HEK293 (cell line): ENCODE results near the gene DAND5.

Experiments
- CTCF ChIA-PET: fragments of 350-600 bp; formaldehyde crosslinking; extraction: SDS; loops from one replicate; lab custom pipeline; 2021; ENCODE audit warnings: antibody characterized with exemption; lab: Yijun Ruan, JAX
- POLR2A ChIA-PET: fragments of 300-600 bp; formaldehyde crosslinking; extraction: SDS; loops from one replicate; lab custom pipeline; 2020; ENCODE audit warnings: antibody characterized with exemption, inconsistent platforms; lab: Yijun Ruan, JAX
- H3K27ac ChIP-seq: fragments of 200-500 bp; sonication (Bioruptor generic); 2 replicates; pipeline ENCODE4 v1.5.1; 2014; ENCODE audit warnings: low read depth, low read length, control low read depth, inconsistent platforms; ENCODE audit errors: extremely low read depth
- H3K36me3 ChIP-seq, 2 experiments: fragments of 200-500 bp in 1 of 2; sonication (Bioruptor generic) in 1 of 2; 1 replicate in 1 of 2; 2 replicates in 1 of 2; pipeline ENCODE4 v1.5.1; 2014 to 2017; ENCODE audit warnings: inconsistent platforms in 2 of 2, low read length in 2 of 2; ENCODE audit not compliant: control insufficient read depth in 2 of 2, insufficient read depth in 1 of 2
- H3K4me1 ChIP-seq: fragments of 200-500 bp; sonication (Bioruptor generic); 2 replicates; pipeline ENCODE4 v1.5.1; 2014; ENCODE audit warnings: mild to moderate bottlenecking, low read length, inconsistent platforms; ENCODE audit not compliant: control insufficient read depth, insufficient read depth
- H3K4me3 ChIP-seq: 2 replicates; pipeline ENCODE4 v1.5.1; 2011; ENCODE audit warnings: low read depth, mild to moderate bottlenecking, control low read depth, low read length, moderate library complexity
- H3K9me3 ChIP-seq: fragments of 200-500 bp; sonication (Bioruptor generic); 2 replicates; pipeline ENCODE4 v1.5.1; 2014; ENCODE audit warnings: low read depth, low read length, inconsistent platforms; ENCODE audit not compliant: control insufficient read depth, insufficient read depth
- GLI2 ChIP-seq: fragments of 450-650 bp; formaldehyde crosslinking; IDR thresholded peaks from 2 replicates; pipeline ENCODE4; 2017; ENCODE audit warnings: missing biosample characterization, missing genetic modification characterization, low read depth, borderline replicate concordance
- HIC1 ChIP-seq: fragments of 450-650 bp; formaldehyde crosslinking; IDR thresholded peaks from 2 replicates; pipeline ENCODE4 v1.5.1; 2016; ENCODE audit warnings: missing biosample characterization, missing genetic modification characterization
- HOXA7 ChIP-seq: sonication (generic); formaldehyde crosslinking; IDR thresholded peaks from 2 replicates; pipeline ENCODE4 v1.8.1; 2022; ENCODE audit warnings: missing genetic modification reagents, borderline replicate concordance
- KLF1 ChIP-seq: fragments of 450-650 bp; formaldehyde crosslinking; IDR thresholded peaks from 2 replicates; pipeline ENCODE4 v1.5.1; 2016; ENCODE audit warnings: missing biosample characterization, missing genetic modification characterization
- KLF7 ChIP-seq: fragments of 450-650 bp; formaldehyde crosslinking; IDR thresholded peaks from 2 replicates; pipeline ENCODE4 v1.5.1; 2016; ENCODE audit warnings: missing biosample characterization, missing genetic modification characterization, borderline replicate concordance
- ZBTB20 ChIP-seq: fragments of 450-650 bp; formaldehyde crosslinking; IDR thresholded peaks from 2 replicates; pipeline ENCODE4 v1.5.1; 2016; ENCODE audit warnings: missing biosample characterization, missing genetic modification characterization
- ZBTB44 ChIP-seq: fragments of 450-650 bp; IDR thresholded peaks from 2 replicates; pipeline ENCODE4 v1.5.1; 2018; ENCODE audit warnings: missing biosample characterization, mild to moderate bottlenecking, missing genetic modification characterization
- ZBTB48 ChIP-seq: fragments of 450-650 bp; formaldehyde crosslinking; IDR thresholded peaks from 2 replicates; pipeline ENCODE4 v1.5.1; 2016; ENCODE audit warnings: missing biosample characterization, missing genetic modification characterization
- ZFP3 ChIP-seq: fragments of 450-650 bp; formaldehyde crosslinking; IDR thresholded peaks from 2 replicates; pipeline ENCODE4 v1.5.1; 2016; ENCODE audit warnings: low read depth, missing biosample characterization, missing genetic modification characterization
- ZFP37 ChIP-seq: fragments of 450-650 bp; formaldehyde crosslinking; IDR thresholded peaks from 2 replicates; pipeline ENCODE4 v1.5.1; 2016; ENCODE audit warnings: missing biosample characterization, missing genetic modification characterization
- ZFP41 ChIP-seq: fragments of 450-650 bp; formaldehyde crosslinking; IDR thresholded peaks from 2 replicates; pipeline ENCODE4 v1.5.1; 2016; ENCODE audit warnings: missing biosample characterization, missing genetic modification characterization, borderline replicate concordance
- ZFP69B ChIP-seq: fragments of 450-650 bp; formaldehyde crosslinking; IDR thresholded peaks from 2 replicates; pipeline ENCODE4 v1.5.1; 2016; ENCODE audit warnings: missing biosample characterization, missing genetic modification characterization
- ZNF121 ChIP-seq: fragments of 450-650 bp; formaldehyde crosslinking; IDR thresholded peaks from 2 replicates; pipeline ENCODE4 v1.5.1; 2016; ENCODE audit warnings: missing biosample characterization, missing genetic modification characterization
- ZNF132 ChIP-seq: fragments of 450-650 bp; formaldehyde crosslinking; IDR thresholded peaks from 2 replicates; pipeline ENCODE4 v1.5.1; 2017; ENCODE audit warnings: missing biosample characterization, missing genetic modification characterization, borderline replicate concordance
- ZNF138 ChIP-seq: fragments of 450-650 bp; formaldehyde crosslinking; IDR thresholded peaks from 2 replicates; pipeline ENCODE4 v1.5.1; 2016; ENCODE audit warnings: missing biosample characterization, missing genetic modification characterization, borderline replicate concordance
- ZNF18 ChIP-seq: fragments of 450-650 bp; formaldehyde crosslinking; IDR thresholded peaks from 2 replicates; pipeline ENCODE4 v1.5.1; 2016; ENCODE audit warnings: missing biosample characterization, missing genetic modification characterization
- ZNF214 ChIP-seq: fragments of 450-650 bp; formaldehyde crosslinking; IDR thresholded peaks from 2 replicates; pipeline ENCODE4 v1.5.1; 2017; ENCODE audit warnings: missing biosample characterization, mild to moderate bottlenecking, missing genetic modification characterization, borderline replicate concordance
- ZNF324 ChIP-seq: fragments of 450-650 bp; formaldehyde crosslinking; IDR thresholded peaks from 2 replicates; pipeline ENCODE4 v1.5.1; 2016; ENCODE audit warnings: missing biosample characterization, missing genetic modification characterization
- ZNF341 ChIP-seq: fragments of 450-650 bp; formaldehyde crosslinking; IDR thresholded peaks from 2 replicates; pipeline ENCODE4; 2016; ENCODE audit warnings: low read depth, missing biosample characterization, missing genetic modification characterization
- ZNF514 ChIP-seq: fragments of 450-650 bp; formaldehyde crosslinking; IDR thresholded peaks from 2 replicates; pipeline ENCODE4 v1.5.1; 2016; ENCODE audit warnings: missing biosample characterization, missing genetic modification characterization
- ZNF521 ChIP-seq: fragments of 450-650 bp; formaldehyde crosslinking; IDR thresholded peaks from 2 replicates; pipeline ENCODE4 v1.5.1; 2017; ENCODE audit warnings: missing biosample characterization, mild to moderate bottlenecking, missing genetic modification characterization
- ZNF560 ChIP-seq: fragments of 450-650 bp; formaldehyde crosslinking; IDR thresholded peaks from 2 replicates; pipeline ENCODE4 v1.5.1; 2017; ENCODE audit warnings: missing biosample characterization, missing genetic modification characterization, borderline replicate concordance
- ZNF621 ChIP-seq: fragments of 450-650 bp; formaldehyde crosslinking; IDR thresholded peaks from 2 replicates; pipeline ENCODE4 v1.5.1; 2017; ENCODE audit warnings: missing biosample characterization, missing genetic modification characterization
- ZNF623 ChIP-seq: fragments of 450-650 bp; formaldehyde crosslinking; IDR thresholded peaks from 2 replicates; pipeline ENCODE4 v1.5.1; 2016; ENCODE audit warnings: missing biosample characterization, missing genetic modification characterization
- ZNF624 ChIP-seq: fragments of 450-650 bp; formaldehyde crosslinking; IDR thresholded peaks from 2 replicates; pipeline ENCODE4 v1.5.1; 2017; ENCODE audit warnings: missing biosample characterization, missing genetic modification characterization
- ZNF645 ChIP-seq: fragments of 450-650 bp; formaldehyde crosslinking; IDR thresholded peaks from 2 replicates; pipeline ENCODE4; 2016; ENCODE audit warnings: missing biosample characterization, missing genetic modification characterization
- ZNF654 ChIP-seq: fragments of 450-650 bp; formaldehyde crosslinking; IDR thresholded peaks from 2 replicates; pipeline ENCODE4 v1.5.1; 2016; ENCODE audit warnings: low read depth, missing biosample characterization, missing genetic modification characterization
- ZNF660 ChIP-seq: fragments of 450-650 bp; IDR thresholded peaks from 2 replicates; pipeline ENCODE4 v1.5.1; 2018; ENCODE audit warnings: missing biosample characterization, mild to moderate bottlenecking, missing genetic modification characterization
- ZNF664 ChIP-seq: fragments of 450-650 bp; formaldehyde crosslinking; IDR thresholded peaks from 2 replicates; pipeline ENCODE4 v1.5.1; 2016; ENCODE audit warnings: missing biosample characterization, missing genetic modification characterization
- ZNF670 ChIP-seq: fragments of 450-650 bp; formaldehyde crosslinking; IDR thresholded peaks from 2 replicates; pipeline ENCODE4 v1.5.1; 2016; ENCODE audit warnings: missing biosample characterization, missing genetic modification characterization, low read depth
- ZNF776 ChIP-seq: fragments of 450-650 bp; formaldehyde crosslinking; IDR thresholded peaks from 2 replicates; pipeline ENCODE4 v1.5.0; 2017; ENCODE audit warnings: missing biosample characterization, missing genetic modification characterization, borderline replicate concordance
- ZNF830 ChIP-seq: fragments of 450-650 bp; IDR thresholded peaks from 2 replicates; pipeline ENCODE4 v1.5.0; 2018; ENCODE audit warnings: missing biosample characterization, missing genetic modification characterization, low read depth, mild to moderate bottlenecking, moderate library complexity

Gene DAND5

GRCh38 chr19:12983542-12984142 lies 14.3 kb downstream of the DAND5 start (continued):
- TF ChIP-seq ZFP37 (no peak), ZNF132 (tag by site-specific recombination) (no peak), HOXA7 (CRISPR knock-in tag) (no peak), ZNF521 (tag by site-specific recombination) (no peak), ZNF830 (tag by site-specific recombination) (no peak), ZNF776 (no peak), ZNF514 (tag by site-specific recombination) (no peak), ZNF324 (tag by site-specific recombination) (peak; percentile 83), HIC1 (tag by site-specific recombination) (no peak), ZFP69B (tag by site-specific recombination) (0 out of 2 replicates have a peak, but pooled peaks have one; percentile 4), ZNF670 (tag by site-specific recombination) (no peak), ZBTB44 (tag by site-specific recombination) (no peak), KLF7 (tag by site-specific recombination) (no peak), ZNF664 (tag by site-specific recombination) (no peak), ZFP41 (no peak), ZNF138 (tag by site-specific recombination) (no peak), ZNF121 (tag by site-specific recombination) (no peak), ZNF624 (tag by site-specific recombination) (no peak), ZNF214 (tag by site-specific recombination) (no peak), ZNF645 (peak; percentile 33; the same call in 1 of the 2 replicates), ZNF341 (tag by site-specific recombination) (0 out of 2 replicates have a peak, but pooled peaks have one; percentile 7), ZNF623 (tag by site-specific recombination) (no peak; the same call in 1 of the 2 replicates)

- H3K4me1 ChIP-seq = no peaks in the 10 kb centered on the region
- no peaks in the 10 kb centered on the region for H3K36me3 ChIP-seq
- no peak overlapping the region for H3K27ac ChIP-seq
- ChIA-PET POLR2A (no interaction called here), CTCF (interaction anchor here (0.5 to 13.3 kb wide), 11 partner anchors 14 to 292 kb away, joined by 3 to 274 read pairs (median 3); no protein-coding TSS in a partner anchor)
- no peak overlapping the region for H3K4me3 ChIP-seq
- no peaks in the 10 kb centered on the region for H3K9me3 ChIP-seq
- peak; percentile 13; the same call in 1 of the 2 replicates for TF ChIP-seq ZFP3 (tag by site-specific recombination)
- peak; percentile 22; the same call in 1 of the 2 replicates for TF ChIP-seq KLF1 (tag by site-specific recombination)
- TF ChIP-seq ZNF654 (tag by site-specific recombination) = no peak
- TF ChIP-seq ZNF660 (tag by site-specific recombination) = no peak
- no peak; the same call in 1 of the 2 replicates for TF ChIP-seq ZBTB48
- peak; percentile 81; the same call in 1 of the 2 replicates for TF ChIP-seq ZNF621
- TF ChIP-seq ZBTB20 (tag by site-specific recombination) = no peak
- 0 out of 2 replicates have a peak, but pooled peaks have one; percentile 3 for TF ChIP-seq ZNF560
- no peak for TF ChIP-seq ZNF18 (tag by site-specific recombination)
- TF ChIP-seq GLI2 (tag by site-specific recombination) = no peak
Observed at GRCh38 chr19:12984143-12984627, 14.8 kb downstream of the DAND5 start.
